Measurements from ENCODE around the gene TOR1B.
"Not testable (repeated sequence)": the region's sequence is repeated elsewhere in the genome, so short reads cannot be mapped to it uniquely, and the experiment has no call there.

The TOR1B gene

DNA sequence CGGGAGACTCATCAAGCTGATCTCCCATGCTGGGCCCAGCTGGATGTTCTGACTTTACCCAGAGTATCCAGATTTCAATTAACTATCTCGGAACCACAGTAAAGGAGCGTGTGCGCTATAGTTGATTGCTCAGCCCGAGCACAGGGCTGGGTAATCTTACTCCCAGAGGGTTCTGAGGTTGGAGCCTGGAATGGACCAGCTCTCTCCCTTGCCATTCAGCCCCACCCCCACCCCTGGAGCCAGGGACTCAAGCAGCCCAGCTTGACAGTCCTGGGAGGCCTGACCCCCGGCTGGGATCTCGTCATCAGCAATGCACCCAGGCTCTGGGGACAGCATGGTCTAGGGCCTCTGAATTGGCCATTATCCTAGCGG is 26.4 kb upstream of the TOR1B start:
- DNase-seq (ENCODE audit: low read depth in 2 of 2) = no peak

DNA sequence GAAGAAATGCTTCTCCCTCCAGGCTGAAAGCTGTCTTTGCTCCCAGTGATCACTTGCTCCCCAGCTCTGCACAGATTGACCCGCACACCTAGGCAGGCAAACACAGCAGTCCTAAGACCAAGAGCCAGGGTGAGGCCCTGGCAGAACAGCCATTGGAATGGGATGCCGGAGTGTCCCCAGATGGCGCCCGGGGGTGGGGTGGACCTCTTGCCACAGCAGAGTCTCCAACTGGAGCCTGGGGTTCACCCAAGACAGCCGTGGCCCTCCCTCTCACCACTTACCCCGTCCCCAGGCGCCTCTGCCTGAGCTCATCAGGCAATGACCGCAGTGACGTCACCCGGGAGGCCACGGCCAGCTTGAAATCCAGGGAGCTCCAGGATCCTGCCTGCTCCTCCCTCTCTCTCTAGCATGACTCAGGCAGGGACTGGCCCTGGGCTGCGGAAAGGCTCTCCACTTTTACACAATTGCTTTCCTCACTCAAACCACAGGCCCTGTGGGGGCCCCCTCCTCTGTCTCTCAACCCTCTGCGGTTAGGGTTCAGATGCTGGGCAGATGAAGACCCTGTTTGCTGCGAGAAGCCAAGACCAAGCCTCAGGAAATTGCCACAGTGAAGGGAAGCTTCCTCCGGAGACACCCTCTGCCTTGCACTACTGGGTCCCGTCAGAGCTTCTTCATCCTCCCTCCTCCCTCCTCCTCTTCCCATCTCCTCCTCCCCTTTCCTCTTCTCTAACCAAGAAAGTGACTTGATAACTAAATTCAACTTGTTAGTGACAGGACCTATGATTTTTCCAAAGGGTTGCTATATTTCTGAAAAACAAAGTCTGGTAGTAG is 25.8 kb upstream of the TOR1B start:
- peak in 1 of 2 donors; percentile 60 for DNase-seq (ENCODE audit: low read depth in 2 of 2)

DNA sequence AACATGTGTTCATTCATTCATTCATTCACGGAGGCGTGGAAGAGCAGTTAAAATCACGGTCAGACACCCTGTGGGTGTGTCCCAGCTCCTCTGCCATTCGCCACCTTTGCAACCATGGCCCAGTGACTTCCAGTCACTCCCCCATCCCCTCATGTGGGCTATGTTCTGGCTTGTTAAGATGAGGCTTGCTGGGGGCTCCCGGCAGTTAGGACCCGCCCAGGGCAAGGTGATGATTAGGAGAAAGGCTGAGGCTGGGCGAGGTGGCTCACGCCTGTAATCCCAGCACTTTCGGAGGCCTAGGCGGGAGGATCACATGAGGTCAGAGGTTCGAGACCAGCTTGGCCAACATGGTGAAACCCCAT is 25.2 kb upstream of the TOR1B start:
- DNase-seq (ENCODE audit: low read depth in 2 of 2) = no peak

DNA sequence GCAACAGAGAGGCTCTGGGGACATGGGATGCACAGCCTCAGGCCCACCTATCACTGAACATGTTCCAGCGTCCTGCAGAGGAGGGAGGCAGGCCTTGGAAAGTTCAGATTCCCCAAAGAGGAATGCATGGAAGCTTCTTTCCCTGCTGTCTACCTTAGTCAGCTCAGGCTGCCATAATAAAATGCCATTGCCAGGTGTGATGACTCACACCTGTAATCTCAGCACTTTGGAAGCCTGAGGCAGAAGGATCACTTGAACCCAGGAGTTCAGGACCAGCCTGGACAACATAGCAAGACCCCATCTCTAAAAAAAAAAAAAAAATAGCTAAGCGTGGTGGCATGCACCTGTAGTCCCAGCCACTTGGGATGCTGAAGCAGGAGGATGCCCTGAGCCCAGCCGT is 24.5 kb upstream of the TOR1B start:
- DNase-seq (ENCODE audit: low read depth in 2 of 2) = no peak

DNA sequence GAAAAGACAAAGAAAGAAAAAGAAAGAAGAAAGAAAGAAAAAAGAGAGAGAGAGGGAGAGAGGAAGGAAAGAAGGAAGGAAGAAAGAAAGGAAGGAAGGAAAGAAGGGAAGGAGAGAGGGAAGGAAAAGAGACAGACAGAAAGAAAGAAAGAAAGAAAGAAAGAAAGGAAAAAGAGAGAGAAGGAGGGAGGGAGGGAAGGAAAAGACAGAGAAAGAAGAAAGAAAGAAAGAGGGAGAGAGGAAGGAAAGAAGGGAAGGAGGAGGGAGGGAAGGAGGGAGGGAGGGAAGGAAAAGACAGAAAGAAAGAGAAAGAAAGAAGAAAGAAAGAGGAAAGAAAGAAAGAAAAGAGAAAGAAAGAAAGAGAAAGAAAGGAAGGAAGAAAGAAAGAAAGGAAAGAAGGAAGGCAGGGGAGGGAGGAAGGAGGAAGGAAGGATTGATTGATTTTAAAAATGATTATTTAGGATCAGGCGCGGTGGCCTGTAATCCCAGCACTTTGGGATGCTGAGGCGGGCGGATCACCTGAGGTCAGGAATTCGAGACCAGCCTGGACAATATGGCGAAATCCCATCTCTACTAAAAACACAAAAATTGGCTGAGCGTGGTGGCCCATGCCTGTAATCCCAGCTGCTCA is 23.3 kb upstream of the TOR1B start:
- no peak for DNase-seq (ENCODE audit: low read depth in 2 of 2)

DNA sequence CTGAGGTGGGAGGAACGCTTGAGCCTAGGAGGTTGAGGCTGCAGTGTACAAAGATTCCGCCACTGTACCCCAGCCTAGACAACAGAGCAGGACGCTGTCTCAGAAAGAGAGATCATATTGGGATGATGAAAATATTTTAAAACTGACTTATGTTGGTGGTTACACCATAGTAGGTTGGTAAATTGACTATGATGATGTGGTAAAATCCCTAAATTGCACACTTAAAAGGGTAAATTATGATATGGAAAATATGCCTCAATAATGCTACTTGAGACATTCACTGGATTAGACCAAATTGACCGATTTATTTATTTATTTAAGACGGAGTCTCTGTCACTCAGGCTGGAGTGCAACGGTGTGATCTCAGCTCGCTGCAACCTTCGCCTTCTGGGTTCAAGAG is 21.9 kb upstream of the TOR1B start:
- DNase-seq (ENCODE audit: low read depth in 2 of 2) = no peak

DNA sequence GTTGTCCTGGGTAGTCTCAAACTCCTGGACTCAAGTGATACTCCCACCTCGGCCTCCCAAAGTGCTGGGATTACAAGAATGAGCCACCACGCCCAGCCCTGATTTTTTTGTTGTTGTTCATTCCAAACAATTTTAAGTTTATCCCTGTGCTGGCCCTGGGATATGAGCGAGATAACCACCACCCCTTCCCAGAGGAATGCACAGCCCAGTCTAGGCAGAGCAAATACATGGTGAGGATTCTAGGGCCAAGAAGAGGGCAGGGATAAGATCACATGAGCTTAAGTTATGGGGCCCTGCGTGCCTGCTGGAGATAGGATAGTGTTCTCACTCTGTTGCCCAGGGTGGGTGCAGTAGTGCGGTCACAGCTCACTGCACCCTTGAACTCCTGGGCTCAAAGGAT is 21.0 kb upstream of the TOR1B start:
- no peak for DNase-seq (ENCODE audit: low read depth in 2 of 2)

DNA sequence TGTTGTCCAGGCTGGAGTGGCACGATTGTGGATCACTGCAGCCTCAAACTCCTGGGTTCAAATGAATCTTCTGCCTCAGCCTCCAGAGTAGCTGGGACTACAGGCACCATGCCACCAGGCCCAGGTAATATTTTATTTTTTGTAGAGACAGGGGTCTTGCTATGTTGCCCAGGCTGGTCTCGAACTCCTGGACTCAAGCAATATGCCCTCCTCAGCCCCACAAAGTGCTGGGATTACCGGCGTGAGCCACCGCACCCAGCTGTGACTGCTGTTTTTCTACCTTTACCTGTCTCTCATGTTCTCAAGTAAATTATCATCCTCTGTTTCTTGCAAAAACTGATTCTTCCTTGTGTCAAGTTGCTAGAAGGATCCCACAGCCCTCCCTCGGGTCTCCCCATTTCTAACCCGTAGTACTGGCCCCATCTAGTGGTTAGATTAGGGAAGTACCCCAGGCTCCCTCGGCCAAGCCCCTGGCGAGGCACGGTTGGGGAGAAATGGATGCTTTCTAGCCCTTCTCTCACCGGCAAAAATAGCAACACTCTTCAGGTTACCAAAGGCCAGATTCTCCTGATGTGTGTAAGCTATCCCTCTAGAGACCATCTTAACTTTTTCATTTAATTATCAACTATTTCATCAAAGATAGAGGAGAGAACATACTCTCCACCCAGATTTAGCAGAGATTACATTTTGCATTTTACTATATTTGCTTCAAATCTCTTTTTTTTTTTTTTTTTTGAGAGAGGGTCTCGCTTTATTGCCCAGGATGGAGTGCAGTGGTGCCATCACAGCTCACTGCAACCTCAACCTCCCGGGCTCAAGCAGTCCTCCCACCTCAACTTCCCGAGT is 19.2 kb upstream of the TOR1B start:
- peak; percentile 58 to 77 for DNase-seq (ENCODE audit: low read depth in 2 of 2)

DNA sequence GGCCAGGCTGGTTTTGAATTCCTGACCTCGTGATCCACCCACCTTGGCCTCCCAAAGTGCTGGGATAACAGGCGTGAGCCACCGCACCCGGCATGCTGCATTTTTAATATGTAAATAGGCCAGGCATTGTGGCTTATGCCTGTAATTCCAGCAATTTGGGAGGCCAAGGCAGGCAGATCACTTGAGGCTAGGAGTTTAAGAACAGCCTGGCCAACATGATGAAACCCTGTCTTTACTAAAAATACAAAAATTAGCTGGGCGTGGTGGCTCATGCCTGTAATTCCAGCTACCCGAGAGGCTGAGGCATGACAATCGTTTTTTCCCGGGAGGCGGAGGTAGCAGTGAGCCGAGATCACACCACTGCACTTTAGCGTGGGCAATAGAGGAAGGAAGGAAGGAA is 18.0 kb upstream of the TOR1B start:
- DNase-seq (ENCODE audit: low read depth in 2 of 2) = not testable (repeated sequence)

DNA sequence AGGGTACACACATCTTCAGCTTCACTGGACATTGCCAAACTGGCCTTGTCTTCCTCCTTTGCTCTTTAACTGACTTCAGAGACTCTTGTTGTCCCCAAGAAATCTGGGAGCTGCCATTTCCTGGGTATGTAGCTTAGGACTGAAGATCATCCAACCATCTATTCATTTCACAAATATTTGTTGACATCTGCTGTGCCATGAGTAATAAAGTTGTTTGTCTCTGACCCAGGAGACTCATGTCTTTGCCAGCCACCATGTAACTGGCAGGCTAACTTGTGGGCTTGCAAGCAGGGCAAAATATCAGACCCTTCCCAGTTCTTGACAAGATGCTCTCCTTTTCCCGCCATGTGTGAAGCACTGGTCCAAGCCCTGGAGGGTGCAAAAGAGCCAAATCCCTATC is 17.1 kb upstream of the TOR1B start:
- DNase-seq (ENCODE audit: low read depth in 2 of 2) = no peak

DNA sequence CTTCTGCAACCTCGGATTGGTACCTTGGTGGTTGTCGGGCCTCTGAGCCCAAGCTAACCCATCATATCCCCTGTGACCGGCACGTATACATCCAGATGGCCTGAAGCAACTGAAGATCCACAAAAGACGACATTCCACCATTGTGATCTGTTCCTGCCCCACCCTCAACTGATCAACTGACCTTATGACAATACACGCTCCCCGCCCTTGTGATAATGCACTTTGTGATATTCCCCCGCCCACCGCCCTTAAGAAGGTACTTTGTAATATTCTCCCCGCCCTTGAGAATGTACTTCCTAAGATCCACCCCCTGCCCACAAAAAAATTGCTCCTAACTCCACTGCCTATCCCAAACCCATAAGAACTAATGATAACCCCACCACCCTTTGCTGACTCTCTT is 16.5 kb upstream of the TOR1B start:
- no peak for DNase-seq (ENCODE audit: low read depth in 2 of 2)

DNA sequence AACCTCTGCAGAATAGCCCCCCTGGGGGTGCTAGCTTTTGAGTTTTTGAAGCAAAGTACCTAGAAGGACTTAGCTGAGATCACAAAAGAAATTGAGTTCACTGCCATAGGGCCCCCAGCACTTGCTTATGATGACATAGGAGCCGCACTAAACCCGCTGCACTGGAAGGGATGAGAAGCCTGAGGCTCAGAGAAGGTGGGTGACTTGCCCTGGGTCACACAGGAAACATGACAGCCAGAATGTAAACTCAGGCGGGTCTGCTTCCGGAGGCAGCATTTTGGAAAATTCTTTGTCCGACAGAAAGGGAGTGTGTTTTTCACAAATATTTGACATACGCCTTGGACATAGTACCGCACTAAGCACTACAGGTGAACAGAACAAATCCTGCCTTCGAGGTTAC is 8.4 kb upstream of the TOR1B start:
- DNase-seq (ENCODE audit: low read depth in 2 of 2) = no peak

DNA sequence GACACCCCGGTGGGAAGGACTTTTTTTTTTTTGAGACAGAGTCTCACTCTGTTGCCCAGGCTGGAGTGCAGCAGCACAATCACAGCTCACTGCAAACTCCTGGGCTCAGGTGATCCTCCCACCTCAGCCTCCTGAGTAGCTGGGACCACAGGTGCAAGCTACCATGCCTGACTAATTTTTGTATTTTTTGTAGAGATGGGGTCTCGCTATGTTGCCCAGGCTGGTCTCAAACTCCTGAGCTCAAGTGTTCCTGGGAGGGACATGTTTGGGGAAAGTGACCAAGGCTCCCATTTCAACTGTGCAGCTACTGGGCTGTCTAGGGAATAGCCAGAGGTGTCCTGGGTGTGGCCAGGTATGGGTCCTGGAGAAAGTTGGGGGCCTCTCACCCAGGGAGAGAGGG is 7.0 kb upstream of the TOR1B start:
- not testable (repeated sequence) for DNase-seq (ENCODE audit: low read depth in 2 of 2)

DNA sequence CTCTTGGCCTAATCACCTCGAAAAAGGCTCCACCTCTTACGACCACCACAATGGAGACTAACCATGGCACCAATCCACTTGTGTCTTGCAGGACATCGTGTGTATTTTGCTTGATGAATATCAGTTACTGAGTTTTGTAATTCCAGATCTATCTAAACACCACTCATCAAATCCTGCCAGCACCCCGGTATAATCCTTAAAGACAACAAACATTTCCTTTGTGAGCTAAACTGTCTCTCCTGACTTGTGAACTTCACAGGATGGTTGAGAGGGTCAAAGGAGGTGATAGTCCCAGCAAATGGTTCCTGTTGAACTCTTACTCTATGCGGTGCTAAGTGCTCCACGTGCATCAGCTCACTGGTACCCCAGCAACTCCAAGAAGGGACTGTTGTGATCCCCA is 4.0 kb upstream of the TOR1B start:
- no peak for DNase-seq (ENCODE audit: low read depth in 2 of 2)

DNA sequence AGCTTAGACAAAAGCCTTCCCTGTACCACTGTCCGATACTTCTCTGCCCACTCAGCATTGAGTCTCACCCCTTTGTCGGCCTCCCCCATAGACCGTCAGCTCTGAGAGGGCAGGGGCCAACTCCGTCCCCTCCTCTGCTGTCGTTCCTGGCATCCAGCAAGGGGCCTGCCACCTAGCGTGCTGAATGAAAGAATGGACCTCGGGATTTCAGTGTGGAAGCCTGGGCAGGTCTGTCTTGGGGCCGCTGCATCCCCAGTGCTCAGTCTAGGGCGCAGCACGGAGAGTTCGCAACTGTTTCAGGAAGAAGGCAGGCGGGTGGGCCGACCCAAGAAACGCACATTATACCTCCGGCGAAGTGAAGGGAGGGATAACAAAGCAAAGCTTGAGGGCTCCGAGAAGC is 1.5 kb upstream of the TOR1B start:
- no peak for DNase-seq (ENCODE audit: low read depth in 2 of 2)

DNA sequence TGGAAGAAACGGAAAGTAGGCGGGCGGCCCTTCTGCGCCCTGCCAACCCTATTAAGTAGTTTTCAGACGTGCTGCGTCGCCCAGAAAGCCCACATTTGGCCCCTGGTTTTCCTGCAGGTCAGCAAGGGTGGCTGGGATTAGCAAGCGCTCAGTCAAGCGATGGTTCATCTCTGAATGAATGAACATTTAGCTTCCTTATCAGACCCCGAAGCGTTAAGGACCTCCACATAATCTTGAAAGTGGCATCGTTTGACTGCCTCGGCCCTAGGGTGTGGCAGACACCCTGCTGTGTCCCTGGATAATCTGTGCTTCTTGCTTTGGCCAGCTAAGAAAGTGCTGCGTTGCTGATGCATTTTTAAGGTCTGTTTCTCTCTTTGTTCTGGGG is 684 bp downstream of the TOR1B start:
- DNase-seq (ENCODE audit: low read depth in 2 of 2) = no peak

DNA sequence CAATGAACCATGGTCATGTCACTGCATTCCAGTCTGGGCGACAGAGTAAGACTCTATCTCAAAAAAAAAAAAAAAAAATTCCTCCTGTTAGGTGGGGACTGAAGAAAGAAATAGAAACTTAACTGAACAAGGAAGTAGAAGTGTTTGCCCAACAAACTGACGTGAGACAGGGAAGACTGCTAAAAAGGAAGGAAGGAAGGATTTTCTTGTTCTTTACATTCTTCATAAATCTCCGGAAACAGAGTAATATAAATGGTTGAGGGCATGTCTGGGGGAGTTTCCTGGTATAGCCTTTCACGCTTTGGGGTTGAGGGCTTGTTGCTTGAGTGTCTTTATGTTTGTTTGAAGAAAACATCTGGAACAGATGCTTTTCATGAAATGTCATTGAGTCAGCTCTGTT is 3.1 kb downstream of the TOR1B start:
- no peak for DNase-seq (ENCODE audit: low read depth in 2 of 2)

DNA sequence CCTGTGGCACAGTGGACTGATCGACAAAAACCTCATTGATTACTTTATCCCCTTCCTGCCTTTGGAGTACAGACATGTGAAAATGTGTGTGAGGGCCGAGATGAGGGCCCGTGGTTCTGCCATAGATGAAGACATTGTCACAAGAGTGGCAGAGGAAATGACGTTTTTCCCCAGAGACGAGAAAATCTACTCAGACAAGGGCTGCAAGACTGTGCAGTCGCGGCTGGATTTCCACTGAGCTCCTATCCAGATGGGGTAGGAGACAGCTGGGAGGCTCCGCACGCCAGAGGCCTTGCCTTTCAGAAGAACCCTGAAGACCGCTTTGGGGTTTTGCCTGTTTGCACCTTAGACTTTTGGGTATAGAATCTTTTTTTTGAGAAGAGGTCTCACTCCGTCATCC is 6.4 kb downstream of the TOR1B start:
- DNase-seq (ENCODE audit: low read depth in 2 of 2) = no peak

DNA sequence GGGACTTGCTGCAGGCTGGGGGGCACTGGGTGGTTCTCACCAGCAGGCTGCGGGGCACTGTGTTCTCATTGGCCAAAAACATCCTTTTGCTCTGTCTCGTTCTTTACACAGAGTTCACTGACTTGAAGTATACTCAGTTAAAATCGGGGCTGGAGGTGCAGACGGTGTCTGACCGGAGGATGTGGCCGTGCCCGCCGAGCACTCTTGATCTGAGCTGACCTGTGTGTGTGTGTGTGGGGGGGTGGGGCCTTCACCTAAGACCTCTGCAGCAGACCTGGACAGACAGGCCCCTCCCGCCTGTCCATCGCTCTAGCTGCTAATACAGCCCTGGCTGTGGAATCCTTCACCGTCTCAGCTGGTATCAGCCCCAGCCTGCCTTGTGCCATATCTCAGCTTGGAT is 7.1 kb downstream of the TOR1B start:
- DNase-seq (ENCODE audit: low read depth in 2 of 2) = no peak

DNA sequence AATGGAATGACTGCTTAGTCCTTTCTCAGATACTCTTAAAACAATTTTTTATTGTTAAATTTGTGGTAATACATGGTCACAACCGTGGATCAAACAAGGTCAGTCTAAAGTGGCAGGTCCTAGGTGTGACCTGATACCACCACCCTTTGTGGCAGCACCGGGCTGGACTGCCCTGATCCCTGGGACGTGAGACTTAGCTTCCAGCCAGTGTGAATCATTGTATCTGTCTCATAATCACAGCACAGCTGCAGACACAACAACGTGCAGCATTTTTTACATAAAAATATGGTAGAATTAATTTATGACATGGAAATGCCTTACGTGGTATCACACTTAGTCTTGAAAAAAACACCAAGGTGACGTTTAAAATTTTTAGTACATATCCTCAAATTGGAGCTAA is 7.8 kb downstream of the TOR1B start:
- DNase-seq (ENCODE audit: low read depth in 2 of 2) = no peak

DNA sequence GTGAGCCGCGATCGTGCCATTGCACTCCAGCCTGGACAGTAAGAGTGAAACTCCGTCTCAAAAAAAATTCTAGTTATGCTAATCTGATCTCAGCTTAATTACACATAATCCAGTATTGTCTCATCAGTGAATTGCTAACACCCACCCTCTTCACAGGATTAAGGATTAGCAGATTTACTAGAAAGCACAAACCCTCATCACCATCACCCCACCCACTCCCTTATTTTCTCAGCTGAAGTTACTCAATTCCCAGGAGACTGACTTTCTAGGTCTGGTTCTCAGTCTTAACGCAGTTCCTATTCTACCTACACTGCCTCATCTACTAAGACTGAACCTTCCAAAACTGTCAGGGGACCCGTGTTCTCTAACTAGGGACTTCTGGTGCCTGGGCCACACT is 9.0 kb downstream of the TOR1B start:
- no peak for DNase-seq (ENCODE audit: low read depth in 2 of 2)

DNA sequence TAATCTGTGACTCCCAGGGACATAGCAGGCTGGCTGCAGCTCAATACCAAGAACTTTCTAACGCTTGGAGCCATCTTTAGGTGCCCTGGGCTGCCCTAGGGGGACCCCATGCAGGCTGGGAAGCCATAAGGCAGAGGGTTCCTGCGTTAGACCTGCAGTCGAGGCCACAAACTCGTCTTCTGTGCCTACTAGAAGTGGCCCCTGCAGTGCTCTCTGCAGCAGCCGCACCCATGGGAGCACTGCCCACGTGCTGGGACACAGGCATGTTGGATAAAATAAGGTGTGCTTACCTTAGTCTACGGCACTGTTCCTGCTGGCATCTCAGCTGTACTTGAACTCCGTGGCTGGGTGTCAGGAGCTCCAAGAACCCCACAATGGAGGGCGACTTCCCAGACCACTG is 9.4 kb downstream of the TOR1B start:
- no peak for DNase-seq (ENCODE audit: low read depth in 2 of 2)

DNA sequence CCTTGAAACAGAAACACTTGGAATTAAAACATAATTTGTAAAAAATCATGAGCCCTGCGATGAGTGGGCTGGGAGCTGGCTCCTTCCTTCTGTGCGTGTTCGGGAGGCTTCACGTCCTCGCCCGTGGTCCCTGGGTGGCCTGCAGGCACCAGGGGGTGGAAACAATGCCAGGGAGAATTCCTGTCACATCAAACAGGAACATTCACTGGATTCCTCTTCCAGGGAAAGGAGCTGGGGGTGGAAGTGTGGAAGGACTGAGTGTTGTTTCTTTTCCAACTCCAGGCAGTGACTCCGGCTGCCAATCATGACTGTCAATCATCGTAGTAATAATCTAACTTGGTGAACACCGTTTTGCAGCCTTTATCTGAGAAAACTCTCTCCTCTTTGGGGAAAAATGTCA is 10.7 kb downstream of the TOR1B start:
- DNase-seq (ENCODE audit: low read depth in 2 of 2) = no peak

All from activated CD4-positive, alpha-beta T cell treated with anti-CD3 and anti-CD28 coated beads for 24 hours (primary cell).